SK-N-SH (cell line): ENCODE results near the gene UGT1A7. TPM values are rescaled to one million over a fixed set of nuclear protein-coding genes. Genes with fewer than 3 reads are reported as not detected.

Experiments used
- CTCF ChIA-PET: fragments of 300-600, 350-600 bp; formaldehyde crosslinking; extraction: SDS; loops from one replicate; lab custom pipeline; 2021; lab: Yijun Ruan, JAX
- POLR2A ChIA-PET: fragments of 350-600 bp; sonication (Branson Sonifier 250); formaldehyde crosslinking; extraction: SDS; loops from one replicate; lab custom pipeline; 2020; ENCODE audit warnings: antibody characterized with exemption, inconsistent platforms; lab: Yijun Ruan, JAX
- DNase-seq: peaks from one replicate; pipeline ENCODE4 v3.0.0; 2012
- H2AFZ ChIP-seq: fragments of 200-600 bp; sonication (generic); 2 replicates; pipeline ENCODE4 v1.8.1; 2016; ENCODE audit warnings: antibody characterized with exemption, mild to moderate bottlenecking, low read depth
- H3F3A ChIP-seq: fragments of 200-600 bp; sonication (generic); replicated peaks from 2 replicates; pipeline ENCODE3; 2016; ENCODE audit warnings: antibody characterized with exemption, mild to moderate bottlenecking; ENCODE audit not compliant: insufficient read depth
- H3K27ac ChIP-seq, 2 experiments: fragments of 200-500 bp in 1 of 2; fragments of 200-600 bp in 1 of 2; sonication (Bioruptor generic) in 1 of 2; sonication (generic), shearing (Covaris generic) in 1 of 2; 2 replicates each; pipeline versions ENCODE4 v1.5.1 to v1.6.1; 2014 to 2016; ENCODE audit warnings: low read depth in 2 of 2, inconsistent platforms in 1 of 2, low read length in 1 of 2, mild to moderate bottlenecking in 1 of 2, mixed read lengths in 1 of 2
- H3K27me3 ChIP-seq: fragments of 200-600 bp; sonication (generic), shearing (Covaris generic); 2 replicates; pipeline ENCODE4 v1.6.1; 2016; ENCODE audit warnings: mixed run types; ENCODE audit not compliant: insufficient read depth
- H3K36me3 ChIP-seq, 2 experiments: fragments of 200-500 bp in 1 of 2; fragments of 200-600 bp in 1 of 2; sonication (Bioruptor generic) in 1 of 2; sonication (generic) in 1 of 2; replicated peaks in 1 of 2; 2 replicates each; pipeline versions ENCODE3 to v1.5.1; 2014 to 2016; ENCODE audit warnings: low read length in 1 of 2, mild to moderate bottlenecking in 1 of 2; ENCODE audit not compliant: insufficient read depth in 2 of 2, control insufficient read depth in 1 of 2
- H3K4me1 ChIP-seq, 2 experiments: fragments of 200-500 bp in 1 of 2; fragments of 200-600 bp in 1 of 2; sonication (Bioruptor generic) in 1 of 2; sonication (generic), shearing (Covaris generic) in 1 of 2; 2 replicates each; pipeline versions ENCODE4 v1.5.1 to v1.6.1; 2014 to 2016; ENCODE audit warnings: low read depth in 1 of 2, low read length in 1 of 2, mixed run types in 1 of 2; ENCODE audit not compliant: insufficient read depth in 2 of 2, control insufficient read depth in 1 of 2
- H3K4me2 ChIP-seq: fragments of 200-600 bp; sonication (generic), shearing (Covaris generic); 2 replicates; pipeline ENCODE4 v1.6.1; 2017; ENCODE audit warnings: mixed run types
- H3K4me3 ChIP-seq, 2 experiments: fragments of 200-500 bp in 1 of 2; fragments of 200-600 bp in 1 of 2; sonication (Bioruptor generic) in 1 of 2; sonication (generic), shearing (Covaris generic) in 1 of 2; 2 replicates each; pipeline versions ENCODE4 v1.5.1 to v1.8.1; 2014 to 2016; ENCODE audit warnings: low read depth in 2 of 2, inconsistent platforms in 1 of 2, low read length in 1 of 2, mild to moderate bottlenecking in 1 of 2, mixed read lengths in 1 of 2, moderate library complexity in 1 of 2
- H3K79me2 ChIP-seq: fragments of 200-600 bp; sonication (generic); 2 replicates; pipeline ENCODE4 v1.8.1; 2017; ENCODE audit warnings: mild to moderate bottlenecking; ENCODE audit not compliant: insufficient read depth
- H3K9ac ChIP-seq: fragments of 200-600 bp; sonication (generic); 2 replicates; pipeline ENCODE4 v1.6.1; 2017; ENCODE audit warnings: mixed run types
- H3K9me2 ChIP-seq: fragments of 200-600 bp; sonication (generic); 2 replicates; pipeline ENCODE4 v1.6.1; 2017; ENCODE audit warnings: mixed run types
- H3K9me3 ChIP-seq: fragments of 200-600 bp; sonication (generic); 2 replicates; pipeline ENCODE4 v1.6.1; 2017; ENCODE audit warnings: mixed run types, mild to moderate bottlenecking, moderate library complexity
- H4K20me1 ChIP-seq: fragments of 200-600 bp; sonication (generic); 2 replicates; pipeline ENCODE4 v1.6.1; 2017; ENCODE audit warnings: mild to moderate bottlenecking, mixed run types; ENCODE audit not compliant: insufficient read depth
- EZH2phosphoT487 ChIP-seq: fragments of 200-600 bp; sonication (generic); IDR thresholded peaks from 2 replicates; pipeline ENCODE4 v1.6.1; 2017; ENCODE audit warnings: low read depth, mixed run types, mild to moderate bottlenecking, antibody characterized with exemption, moderate library complexity, borderline replicate concordance
- FOSL2 ChIP-seq: IDR thresholded peaks from 2 replicates; pipeline ENCODE4 v1.4.0; 2012; ENCODE audit warnings: low read depth, mild to moderate bottlenecking, moderate library complexity, borderline replicate concordance
- JUND ChIP-seq: IDR thresholded peaks from 2 replicates; pipeline ENCODE4 v1.4.0; 2012
- NFIC ChIP-seq: IDR thresholded peaks from 2 replicates; pipeline ENCODE4 v1.4.0; 2012; ENCODE audit warnings: borderline replicate concordance
- NRF1 ChIP-seq: IDR thresholded peaks from 2 replicates; pipeline ENCODE4 v1.6.1; 2012; ENCODE audit warnings: low read depth, mild to moderate bottlenecking, low read length
- REST ChIP-seq: IDR thresholded peaks from 2 replicates; pipeline ENCODE4 v1.6.1; 2012; ENCODE audit warnings: mild to moderate bottlenecking, low read depth, low read length, moderate library complexity
- SIN3A ChIP-seq: IDR thresholded peaks from 2 replicates; pipeline ENCODE4 v1.6.1; 2012; ENCODE audit warnings: low read depth, mild to moderate bottlenecking, low read length, moderate library complexity, borderline replicate concordance
- TAF1 ChIP-seq: IDR thresholded peaks from 2 replicates; pipeline ENCODE4 v1.6.1; 2012; ENCODE audit warnings: low read depth, mild to moderate bottlenecking, low read length, moderate library complexity, borderline replicate concordance
- TEAD4 ChIP-seq: IDR thresholded peaks from 2 replicates; pipeline ENCODE4 v1.4.0; 2012; ENCODE audit warnings: mild to moderate bottlenecking, borderline replicate concordance; ENCODE audit not compliant: insufficient read depth
- USF2 ChIP-seq: fragments of 150-350 bp; IDR thresholded peaks from 2 replicates; pipeline ENCODE4 v1.6.1; 2017; ENCODE audit warnings: antibody characterized with exemption, low read length, low read depth, borderline replicate concordance
- WGBS: methylation state at CpG from one replicate; pipeline ENCODE4 v1.1.6; 2017; ENCODE audit warnings: low lambda C conversion rate; 5-methylcytosine and 5-hydroxymethylcytosine counted together
- polyA plus RNA-seq, 3 experiments: library from polyadenylated mRNA; depleted of rRNA; stranded (reverse); fragments of >200 nt; gene quantifications; 2 replicates each; pipeline ENCODE4 v1.2.3, GENCODE V29; 2012

Gene UGT1A7
- polyA plus RNA-seq, 1 of the 3 experiments (the other 2 are of a cell fraction), result not detected

GRCh38 chr2:233651430-233651829 is 30.3 kb upstream of the UGT1A7 start:
- H3K4me2 ChIP-seq, result no peak overlapping the region
- H3K4me1 ChIP-seq, result no peaks in the 10 kb centered on the region
- no peak overlapping the region for H3K9ac ChIP-seq
- no peak overlapping the region for H3K4me3 ChIP-seq
- CTCF ChIA-PET, result no interaction called here
- no peaks in the 10 kb centered on the region for H3K9me3 ChIP-seq
- H3K79me2 ChIP-seq, result no peaks in the 10 kb centered on the region
- WGBS, result 89% methylated on average over 2 of the region's 2 CpGs
- DNase-seq, result no peak
- no peak overlapping the region for H2AFZ ChIP-seq
- no peaks in the 10 kb centered on the region for H3F3A ChIP-seq
- no peaks in the 10 kb centered on the region for H3K9me2 ChIP-seq
- no peaks in the 10 kb centered on the region for H3K27me3 ChIP-seq
- TF ChIP-seq FOSL2 (no peak), EZH2phosphoT487 (no peak), TEAD4 (no peak), TAF1 (no peak), JUND (no peak), NFIC (no peak)
- POLR2A ChIA-PET, result no interaction called here
- H4K20me1 ChIP-seq, result no peaks in the 10 kb centered on the region
- H3K36me3 ChIP-seq, result no peaks in the 10 kb centered on the region
- H3K27ac ChIP-seq, result no peak overlapping the region

GRCh38 chr2:233654501-233654900 is 27.2 kb upstream of the UGT1A7 start:
- Histone ChIP-seq H3K4me1 (no peaks in the 10 kb centered on the region), H2AFZ (no peak overlapping the region), H3K27ac (no peak overlapping the region), H3K4me3 (no peak overlapping the region), H3K9me2 (no peaks in the 10 kb centered on the region), H3K27me3 (no peaks in the 10 kb centered on the region), H3K9me3 (no peaks in the 10 kb centered on the region), H3F3A (no peaks in the 10 kb centered on the region), H4K20me1 (no peaks in the 10 kb centered on the region), H3K79me2 (no peaks in the 10 kb centered on the region), H3K4me2 (no peak overlapping the region), H3K9ac (no peak overlapping the region), H3K36me3 (no peaks in the 10 kb centered on the region)
- TF ChIP-seq TAF1 (no peak), NRF1 (no peak), USF2 (no peak), REST (no peak), SIN3A (no peak)
- 57% methylated on average over 6 of the region's 6 CpGs for WGBS
- CTCF ChIA-PET, result interaction anchor here (0.7 kb wide), 1 partner anchor 57 kb away, joined by 3 read pairs; no protein-coding TSS in a partner anchor
- no peak for DNase-seq
- POLR2A ChIA-PET, result no interaction called here
